GM12872 (cell line): Measurements from ENCODE around the gene HSD17B13.

Source experiments
- CTCF ChIP-seq: IDR thresholded peaks from 3 replicates; pipeline ENCODE4 v1.5.1; 2011; ENCODE audit warnings: low read depth, mild to moderate bottlenecking, low read length, moderate library complexity; ENCODE audit not compliant: insufficient read depth

Gene HSD17B13

GRCh38 chr4:87270825-87271224 is 51.9 kb downstream of the HSD17B13 start:
- TF ChIP-seq CTCF = no peak

DNA sequence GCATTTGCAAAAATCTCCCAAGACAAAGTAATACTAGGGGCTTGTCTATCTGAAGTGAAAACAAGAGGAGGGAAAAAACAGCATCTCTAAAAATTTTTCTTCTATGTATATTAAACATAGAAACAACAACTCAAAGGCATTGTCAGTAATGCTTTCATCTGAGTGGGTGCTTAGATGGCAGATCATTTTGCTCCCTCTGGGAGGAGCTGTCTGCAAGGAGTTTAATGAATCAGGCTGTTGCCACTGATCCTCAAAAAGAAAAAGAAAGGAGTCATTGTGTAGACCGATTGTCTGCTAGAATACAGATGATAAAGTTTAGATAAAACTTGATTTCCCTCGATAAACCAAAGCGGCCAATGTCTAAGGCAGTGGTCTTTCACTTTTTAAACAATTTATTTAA is 52.5 kb downstream of the HSD17B13 start:
- peak; percentile 25; the same call in 2 of the 3 replicates for TF ChIP-seq CTCF

GRCh38 chr4:87268411-87268810 is 54.3 kb downstream of the HSD17B13 start:
- TF ChIP-seq CTCF = no peak

- TF ChIP-seq CTCF = no peak
Measured at GRCh38 chr4:87266986-87267385, 55.7 kb downstream of the HSD17B13 start.

- no peak for TF ChIP-seq CTCF
Measured at GRCh38 chr4:87262886-87263285, 59.8 kb downstream of the HSD17B13 start.

- no peak for TF ChIP-seq CTCF
Measured at GRCh38 chr4:87260477-87260876, 62.2 kb downstream of the HSD17B13 start.

GRCh38 chr4:87258677-87259076 is 64.0 kb downstream of the HSD17B13 start:
- no peak for TF ChIP-seq CTCF

DNA sequence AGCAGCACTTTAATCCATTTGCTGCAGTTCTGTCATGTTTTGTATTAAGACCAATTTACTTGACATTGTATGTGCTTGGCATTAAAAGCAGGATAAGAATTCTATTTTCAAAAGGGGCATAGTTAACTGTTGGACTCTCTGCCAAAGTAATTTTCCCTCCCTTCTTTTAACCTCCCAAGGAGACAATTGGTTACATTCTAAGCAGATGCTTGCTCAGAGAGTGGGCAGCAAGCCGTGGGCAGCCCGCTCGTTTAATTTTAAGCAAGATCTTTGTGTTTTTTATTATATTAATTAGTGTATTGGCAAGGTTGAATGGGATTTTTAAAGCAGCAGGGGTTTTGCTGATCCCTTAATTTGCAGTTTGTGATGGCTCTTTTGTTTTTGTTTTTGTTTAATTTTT is 65.2 kb downstream of the HSD17B13 start:
- no peak for TF ChIP-seq CTCF
